WTC11 (cell line): Measurements from ENCODE around the gene TIMM9. TPM values are rescaled to one million over a fixed set of nuclear protein-coding genes. Genes with fewer than 3 reads are reported as not detected.

Experiments used
- ATAC-seq: fragments of 200-7000 bp; cut with Tn5 transposase; 2 replicates; pipeline ENCODE4 v1.10.0; 2021; ENCODE audit warnings: mild to moderate bottlenecking, moderate library complexity
- CTCF ChIA-PET: fragments of 300-600 bp; sonication (Branson Sonifier 250); formaldehyde crosslinking; loops from one replicate; lab custom pipeline; 2021; ENCODE audit warnings: antibody characterized with exemption; lab: Charles Lee
- POLR2A ChIA-PET: fragments of 350-600 bp; sonication (Branson Sonifier 250); formaldehyde crosslinking; loops from one replicate; lab custom pipeline; 2021; ENCODE audit warnings: antibody characterized with exemption; lab: Charles Lee
- DNase-seq: peaks from one replicate; pipeline ENCODE4 v3.0.0; 2021; ENCODE audit warnings: low spot score
- H3K27ac Mint-ChIP-seq: 2 replicates; pipeline ENCODE4 v1.8.0; 2021; ENCODE audit warnings: mixed read lengths
- H3K27me3 Mint-ChIP-seq: 2 replicates; pipeline ENCODE4 v1.8.0; 2021; ENCODE audit warnings: low read depth, mild to moderate bottlenecking, moderate library complexity, mixed read lengths
- H3K36me3 Mint-ChIP-seq: 2 replicates; pipeline ENCODE4 v1.8.0; 2021; ENCODE audit warnings: mixed read lengths
- H3K4me1 Mint-ChIP-seq: 2 replicates; pipeline ENCODE4 v1.8.0; 2022; ENCODE audit warnings: mixed read lengths
- H3K4me3 Mint-ChIP-seq: 2 replicates; pipeline ENCODE4 v1.8.0; 2021; ENCODE audit warnings: mild to moderate bottlenecking, moderate library complexity, mixed read lengths
- H3K9me3 Mint-ChIP-seq: 2 replicates; pipeline ENCODE4 v1.8.0; 2021; ENCODE audit warnings: mixed read lengths
- CBFB ChIP-seq: sonication (generic); formaldehyde crosslinking; IDR thresholded peaks from 2 replicates; pipeline ENCODE4 v1.8.1; 2022; ENCODE audit warnings: mild to moderate bottlenecking, low read depth, missing genetic modification reagents
- CDX4 ChIP-seq: fragments of 250-450 bp; sonication (Bioruptor Pico); IDR thresholded peaks from 2 replicates; pipeline ENCODE4 v1.9.0; 2021; ENCODE audit warnings: moderate library complexity, mild to moderate bottlenecking, inconsistent platforms, borderline replicate concordance
- E2F4 ChIP-seq: sonication (generic); formaldehyde crosslinking; IDR thresholded peaks from 2 replicates; pipeline ENCODE4 v1.8.1; 2022; ENCODE audit warnings: low read depth, mild to moderate bottlenecking, moderate library complexity, missing genetic modification reagents, borderline replicate concordance
- EMX1 ChIP-seq: fragments of 250-450 bp; sonication (Bioruptor Pico); IDR thresholded peaks from 2 replicates; pipeline ENCODE4 v1.8.0; 2021; ENCODE audit warnings: mild to moderate bottlenecking
- FOXP4 ChIP-seq: sonication (generic); formaldehyde crosslinking; IDR thresholded peaks from 2 replicates; pipeline ENCODE4 v1.8.0; 2022; ENCODE audit warnings: mild to moderate bottlenecking, missing genetic modification reagents
- GABPB1 ChIP-seq: sonication (generic); formaldehyde crosslinking; IDR thresholded peaks from 2 replicates; pipeline ENCODE4 v1.8.1; 2023; ENCODE audit warnings: mild to moderate bottlenecking, missing genetic modification reagents
- MYBL2 ChIP-seq: sonication (generic); formaldehyde crosslinking; IDR thresholded peaks from 2 replicates; pipeline ENCODE4 v1.8.1; 2023; ENCODE audit warnings: mild to moderate bottlenecking, moderate library complexity, missing genetic modification reagents
- NFYB ChIP-seq: sonication (generic); formaldehyde crosslinking; conservative IDR thresholded peaks from 2 replicates; pipeline ENCODE4 v1.8.0; 2022; ENCODE audit warnings: low read depth, missing genetic modification reagents
- OVOL2 ChIP-seq: fragments of 250-450 bp; sonication (Bioruptor Pico); IDR thresholded peaks from 2 replicates; pipeline ENCODE4 v1.9.0; 2021; ENCODE audit warnings: mild to moderate bottlenecking, borderline replicate concordance
- RELA ChIP-seq: sonication (generic); formaldehyde crosslinking; IDR thresholded peaks from 2 replicates; pipeline ENCODE4 v1.8.1; 2022; ENCODE audit warnings: missing genetic modification reagents, mild to moderate bottlenecking, borderline replicate concordance
- SMAD3 ChIP-seq: sonication (generic); formaldehyde crosslinking; IDR thresholded peaks from 2 replicates; pipeline ENCODE4 v1.8.0; 2022; ENCODE audit warnings: missing genetic modification reagents, mild to moderate bottlenecking, borderline replicate concordance
- SMAD4 ChIP-seq: sonication (generic); formaldehyde crosslinking; IDR thresholded peaks from 2 replicates; pipeline ENCODE4 v1.8.0; 2022; ENCODE audit warnings: mild to moderate bottlenecking, missing genetic modification reagents
- ZNF138 ChIP-seq: sonication (generic); formaldehyde crosslinking; conservative IDR thresholded peaks from 2 replicates; pipeline ENCODE4 v1.8.1; 2022; ENCODE audit warnings: mild to moderate bottlenecking, moderate library complexity, missing genetic modification reagents
- ZNF263 ChIP-seq: sonication (generic); formaldehyde crosslinking; IDR thresholded peaks from 2 replicates; pipeline ENCODE4 v1.8.1; 2022; ENCODE audit warnings: low read depth, mild to moderate bottlenecking, moderate library complexity, missing genetic modification reagents
- ZNF416 ChIP-seq: fragments of 250-450 bp; sonication (Bioruptor Pico); IDR thresholded peaks from 2 replicates; pipeline ENCODE4 v1.9.0; 2021; ENCODE audit warnings: mild to moderate bottlenecking, inconsistent platforms
- ZNF532 ChIP-seq: fragments of 250-450 bp; sonication (Bioruptor Pico); IDR thresholded peaks from 2 replicates; pipeline ENCODE4 v1.9.0; 2021; ENCODE audit warnings: mild to moderate bottlenecking, borderline replicate concordance
- total RNA-seq: library from RNA; stranded (reverse); gene quantifications from 3 replicates; pipeline ENCODE4 v1.2.3, GENCODE V29; 2021
- TF ChIP-seq, protein P1 (sequence below): sonication (generic); formaldehyde crosslinking; IDR thresholded peaks from 2 replicates; pipeline ENCODE4 v1.8.1; 2023; ENCODE audit warnings: mild to moderate bottlenecking, moderate library complexity, missing genetic modification reagents
- TF ChIP-seq, protein P2 (sequence below): sonication (generic); formaldehyde crosslinking; IDR thresholded peaks from 2 replicates; pipeline ENCODE4 v1.8.1; 2023; ENCODE audit warnings: mild to moderate bottlenecking, missing genetic modification reagents, borderline replicate concordance

TIMM9 gene
- total RNA-seq, 1 experiment from 2014 or later: 51.1 TPM

DNA sequence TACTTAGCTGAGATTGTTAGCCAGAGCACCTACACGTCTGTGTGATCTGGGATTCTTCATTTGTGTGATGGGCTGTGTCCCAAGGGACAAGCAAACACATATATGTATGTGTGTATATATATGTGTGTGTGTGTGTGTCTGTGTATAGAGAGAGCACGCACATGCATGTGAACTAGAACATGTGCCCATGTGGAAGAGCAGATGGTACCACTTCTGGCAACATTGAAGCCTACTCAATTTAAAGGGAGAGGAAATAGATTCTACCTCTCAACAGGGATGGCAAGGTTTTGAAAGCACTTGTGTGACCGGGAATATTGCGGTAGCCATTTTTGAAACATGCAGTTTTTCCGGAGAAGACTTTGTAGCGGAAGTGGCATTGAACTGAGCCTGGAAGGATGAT lies 30.2 kb downstream of the TIMM9 start (continued):
- TF ChIP-seq ZNF263: no peak
- no peak for TF ChIP-seq GABPB1
- TF ChIP-seq, protein P1, sequence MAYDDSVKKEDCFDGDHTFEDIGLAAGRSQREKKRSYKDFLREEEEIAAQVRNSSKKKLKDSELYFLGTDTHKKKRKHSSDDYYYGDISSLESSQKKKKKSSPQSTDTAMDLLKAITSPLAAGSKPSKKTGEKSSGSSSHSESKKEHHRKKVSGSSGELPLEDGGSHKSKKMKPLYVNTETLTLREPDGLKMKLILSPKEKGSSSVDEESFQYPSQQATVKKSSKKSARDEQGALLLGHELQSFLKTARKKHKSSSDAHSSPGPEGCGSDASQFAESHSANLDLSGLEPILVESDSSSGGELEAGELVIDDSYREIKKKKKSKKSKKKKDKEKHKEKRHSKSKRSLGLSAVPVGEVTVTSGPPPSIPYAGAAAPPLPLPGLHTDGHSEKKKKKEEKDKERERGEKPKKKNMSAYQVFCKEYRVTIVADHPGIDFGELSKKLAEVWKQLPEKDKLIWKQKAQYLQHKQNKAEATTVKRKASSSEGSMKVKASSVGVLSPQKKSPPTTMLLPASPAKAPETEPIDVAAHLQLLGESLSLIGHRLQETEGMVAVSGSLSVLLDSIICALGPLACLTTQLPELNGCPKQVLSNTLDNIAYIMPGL (CRISPR knock-in tag): no peak
- TF ChIP-seq ZNF416 (CRISPR knock-in tag): no peak

DNA sequence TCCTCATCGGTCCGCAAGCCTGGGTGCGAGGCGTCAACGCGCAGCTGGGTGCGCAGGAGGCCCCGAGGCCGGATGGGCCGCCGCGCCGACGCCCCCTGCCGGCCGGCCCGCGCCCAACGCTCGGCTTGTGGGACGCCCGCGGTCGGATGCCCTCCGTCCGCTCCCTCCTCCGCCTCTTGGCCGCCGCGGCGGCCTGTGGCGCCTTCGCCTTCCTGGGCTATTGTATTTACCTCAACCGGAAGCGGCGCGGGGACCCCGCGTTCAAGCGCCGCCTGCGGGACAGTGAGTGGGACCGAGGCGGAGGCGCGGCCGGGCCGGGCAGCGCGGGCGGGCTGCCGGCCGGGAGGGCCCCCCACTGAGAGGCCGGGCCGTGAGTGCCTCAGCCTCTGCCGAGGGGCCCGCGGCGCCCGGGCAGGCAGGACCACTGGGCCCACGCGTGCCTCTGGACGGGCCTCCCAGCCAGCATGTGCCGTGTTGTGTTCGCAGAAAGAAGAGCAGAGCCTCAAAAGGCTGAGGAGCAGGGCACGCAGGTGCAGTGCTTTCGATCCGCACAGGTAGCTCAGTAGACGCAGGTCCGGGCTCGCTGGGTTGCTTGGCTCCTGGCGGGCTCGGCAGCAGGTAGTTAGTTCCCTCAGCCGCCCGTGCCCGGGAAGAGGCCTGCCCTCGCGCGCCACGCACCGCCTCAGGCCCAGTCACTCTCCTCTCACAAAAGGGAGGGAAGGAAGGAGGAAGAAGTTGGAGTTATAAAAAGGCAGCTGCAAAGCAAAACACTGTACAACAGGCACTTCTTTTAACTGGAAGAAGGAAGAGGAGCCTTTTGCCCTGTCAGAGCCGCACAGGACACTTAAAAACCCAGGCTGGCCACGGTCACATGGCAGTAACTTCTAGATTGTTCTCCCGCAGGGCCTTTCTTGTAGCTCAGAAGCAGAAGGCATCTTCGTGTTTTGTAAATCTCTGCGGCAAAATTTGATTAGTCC lies 31.2 kb downstream of the TIMM9 start, which contains the start of gene TOMM20L:
Gene TOMM20L (plus strand): TSS at position 119 of the 977 bp plus-strand sequence. CDS start 28 bp downstream, at position 147.
- no peaks in the 10 kb centered on the region for H3K9me3 Mint-ChIP-seq
- ATAC-seq (peak; percentile 88), DNase-seq (peak; percentile 82)
- ChIA-PET CTCF (interaction anchor here (0.6 to 1.9 kb wide), 10 partner anchors 10 to 288 kb away, joined by 3 to 12 read pairs (median 3); partner anchors contain the start of genes ARID4A and PSMA3), POLR2A (interaction anchor here (1.1 to 2.5 kb wide), 4 partner anchors 44 to 151 kb away, joined by 3 to 9 read pairs (median 4); partner anchors contain the start of genes ARID4A and PSMA3)
- H3K4me3 Mint-ChIP-seq: peak within 1 kb of the TSS; percentile 68
- H3K27me3 Mint-ChIP-seq: peaks cover 31% of the 10 kb centered on the region
- H3K27ac Mint-ChIP-seq: peak within 1 kb of the TSS; percentile 81
- H3K4me1 Mint-ChIP-seq: peaks cover 31% of the 10 kb centered on the region
- H3K36me3 Mint-ChIP-seq: no peaks in the 10 kb centered on the region
- TF ChIP-seq FOXP4 (CRISPR knock-in tag): peak; percentile 50; the same call in 1 of the 2 replicates
- no peak for TF ChIP-seq RELA (CRISPR knock-in tag)
- TF ChIP-seq ZNF138: no peak; the same call in 1 of the 2 replicates
- no peak for TF ChIP-seq NFYB
- TF ChIP-seq MYBL2: no peak
- no peak for TF ChIP-seq ZNF532 (CRISPR knock-in tag)
- TF ChIP-seq CDX4 (CRISPR knock-in tag): no peak
- TF ChIP-seq EMX1 (CRISPR knock-in tag): no peak
- no peak for TF ChIP-seq OVOL2 (CRISPR knock-in tag)
- TF ChIP-seq CBFB (CRISPR knock-in tag): no peak
- TF ChIP-seq E2F4 (CRISPR knock-in tag): no peak
- TF ChIP-seq SMAD4 (CRISPR knock-in tag): 0 out of 2 replicates have a peak, but pooled peaks have one; percentile 24
- no peak for TF ChIP-seq SMAD3 (CRISPR knock-in tag)
- TF ChIP-seq, protein P2, sequence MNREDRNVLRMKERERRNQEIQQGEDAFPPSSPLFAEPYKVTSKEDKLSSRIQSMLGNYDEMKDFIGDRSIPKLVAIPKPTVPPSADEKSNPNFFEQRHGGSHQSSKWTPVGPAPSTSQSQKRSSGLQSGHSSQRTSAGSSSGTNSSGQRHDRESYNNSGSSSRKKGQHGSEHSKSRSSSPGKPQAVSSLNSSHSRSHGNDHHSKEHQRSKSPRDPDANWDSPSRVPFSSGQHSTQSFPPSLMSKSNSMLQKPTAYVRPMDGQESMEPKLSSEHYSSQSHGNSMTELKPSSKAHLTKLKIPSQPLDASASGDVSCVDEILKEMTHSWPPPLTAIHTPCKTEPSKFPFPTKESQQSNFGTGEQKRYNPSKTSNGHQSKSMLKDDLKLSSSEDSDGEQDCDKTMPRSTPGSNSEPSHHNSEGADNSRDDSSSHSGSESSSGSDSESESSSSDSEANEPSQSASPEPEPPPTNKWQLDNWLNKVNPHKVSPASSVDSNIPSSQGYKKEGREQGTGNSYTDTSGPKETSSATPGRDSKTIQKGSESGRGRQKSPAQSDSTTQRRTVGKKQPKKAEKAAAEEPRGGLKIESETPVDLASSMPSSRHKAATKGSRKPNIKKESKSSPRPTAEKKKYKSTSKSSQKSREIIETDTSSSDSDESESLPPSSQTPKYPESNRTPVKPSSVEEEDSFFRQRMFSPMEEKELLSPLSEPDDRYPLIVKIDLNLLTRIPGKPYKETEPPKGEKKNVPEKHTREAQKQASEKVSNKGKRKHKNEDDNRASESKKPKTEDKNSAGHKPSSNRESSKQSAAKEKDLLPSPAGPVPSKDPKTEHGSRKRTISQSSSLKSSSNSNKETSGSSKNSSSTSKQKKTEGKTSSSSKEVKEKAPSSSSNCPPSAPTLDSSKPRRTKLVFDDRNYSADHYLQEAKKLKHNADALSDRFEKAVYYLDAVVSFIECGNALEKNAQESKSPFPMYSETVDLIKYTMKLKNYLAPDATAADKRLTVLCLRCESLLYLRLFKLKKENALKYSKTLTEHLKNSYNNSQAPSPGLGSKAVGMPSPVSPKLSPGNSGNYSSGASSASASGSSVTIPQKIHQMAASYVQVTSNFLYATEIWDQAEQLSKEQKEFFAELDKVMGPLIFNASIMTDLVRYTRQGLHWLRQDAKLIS: no peak
